Neuronal stem cell (in vitro differentiated cells): ENCODE measurements around the gene MROH9.

Experiments used
- DNase-seq: peaks from one replicate; pipeline ENCODE4 v3.0.0-alpha.2; 2013; ENCODE audit warnings: low spot score
- H2AFZ ChIP-seq: one replicate; pipeline ENCODE4 v1.6.1; 2013; ENCODE audit warnings: mild to moderate bottlenecking, low read length, inconsistent platforms
- H2AK5ac ChIP-seq: 2 replicates; pipeline ENCODE4 v1.6.1; 2013; ENCODE audit warnings: low read depth, mild to moderate bottlenecking, inconsistent platforms, low read length, moderate library complexity, mixed read lengths
- H2BK120ac ChIP-seq: 2 replicates; pipeline ENCODE4 v1.6.1; 2013; ENCODE audit warnings: low read depth, mild to moderate bottlenecking, inconsistent platforms, low read length, moderate library complexity, mixed read lengths
- H2BK12ac ChIP-seq: one replicate; pipeline ENCODE4 v1.6.1; 2013; ENCODE audit warnings: low read length, inconsistent platforms
- H2BK15ac ChIP-seq: 2 replicates; pipeline ENCODE4 v1.6.1; 2013; ENCODE audit warnings: mild to moderate bottlenecking, low read length, inconsistent platforms, mixed read lengths
- H2BK5ac ChIP-seq: one replicate; pipeline ENCODE4 v1.6.1; 2013; ENCODE audit warnings: inconsistent platforms, mild to moderate bottlenecking, low read length, moderate library complexity
- H3K14ac ChIP-seq: one replicate; pipeline ENCODE4 v1.6.1; 2013; ENCODE audit warnings: low read length, inconsistent platforms
- H3K18ac ChIP-seq: 2 replicates; pipeline ENCODE4 v1.6.1; 2013; ENCODE audit warnings: low read length, inconsistent platforms
- H3K23ac ChIP-seq: 2 replicates; pipeline ENCODE4 v1.6.1; 2013; ENCODE audit warnings: low read depth, mild to moderate bottlenecking, mixed read lengths, low read length, inconsistent platforms; ENCODE audit not compliant: poor library complexity
- H3K27ac ChIP-seq: replicated peaks from 3 replicates; pipeline ENCODE4 v1.5.1; 2013; ENCODE audit warnings: low read length, inconsistent platforms
- H3K27me3 ChIP-seq, 3 experiments: 2 replicates each; pipeline ENCODE4 v1.6.1; 2013; ENCODE audit warnings: low read length in 3 of 3, mild to moderate bottlenecking in 2 of 3, inconsistent platforms in 1 of 3, low read depth in 1 of 3, mixed read lengths in 1 of 3, moderate library complexity in 1 of 3; ENCODE audit not compliant: control insufficient read depth in 3 of 3, insufficient read depth in 3 of 3
- H3K36me3 ChIP-seq, 2 donors: replicated peaks in 1 of 2; 2 replicates each; pipeline ENCODE4 v1.6.1; 2013; ENCODE audit warnings: low read length in 2 of 2; ENCODE audit not compliant: control insufficient read depth in 2 of 2, insufficient read depth in 2 of 2
- H3K4ac ChIP-seq: 2 replicates; pipeline ENCODE4 v1.6.1; 2013; ENCODE audit warnings: inconsistent platforms, mild to moderate bottlenecking, low read length, moderate library complexity
- H3K4me1 ChIP-seq, 2 donors: 1 replicate in 1 of 2; 2 replicates in 1 of 2; pipeline ENCODE4 v1.6.1; 2013; ENCODE audit warnings: low read length in 2 of 2, low read depth in 1 of 2; ENCODE audit not compliant: control insufficient read depth in 2 of 2, insufficient read depth in 1 of 2
- H3K4me2 ChIP-seq: one replicate; pipeline ENCODE4 v1.6.1; 2013; ENCODE audit warnings: mild to moderate bottlenecking, low read length, inconsistent platforms; ENCODE audit not compliant: insufficient read depth, poor library complexity, severe bottlenecking
- H3K4me3 ChIP-seq, 2 donors: 2 replicates each; pipeline ENCODE4 v1.5.1; 2013; ENCODE audit warnings: low read length in 2 of 2, mild to moderate bottlenecking in 2 of 2, inconsistent platforms in 1 of 2, moderate library complexity in 1 of 2
- H3K79me1 ChIP-seq: one replicate; pipeline ENCODE4 v1.6.1; 2013; ENCODE audit warnings: low read depth, mild to moderate bottlenecking, inconsistent platforms, low read length, moderate library complexity
- H3K9ac ChIP-seq: one replicate; pipeline ENCODE4 v1.6.1; 2013; ENCODE audit warnings: mild to moderate bottlenecking, low read depth, low read length, inconsistent platforms; ENCODE audit not compliant: poor library complexity
- H3K9me3 ChIP-seq, 2 donors: replicated peaks in 1 of 2; 2 replicates each; pipeline versions ENCODE3 to v1.6.1; 2013; ENCODE audit warnings: low read length in 2 of 2, mild to moderate bottlenecking in 2 of 2, inconsistent platforms in 1 of 2, low read depth in 1 of 2, mixed read lengths in 1 of 2, moderate library complexity in 1 of 2; ENCODE audit not compliant: control insufficient read depth in 2 of 2, insufficient read depth in 1 of 2
- H4K8ac ChIP-seq: one replicate; pipeline ENCODE4 v1.6.1; 2013; ENCODE audit warnings: low read depth, mild to moderate bottlenecking, inconsistent platforms, low read length, moderate library complexity
- H4K91ac ChIP-seq: one replicate; pipeline ENCODE4 v1.6.1; 2013; ENCODE audit warnings: low read length, low read depth, mild to moderate bottlenecking, inconsistent platforms; ENCODE audit not compliant: poor library complexity
- WGBS, 2 donors: extraction: QIAGEN DNeasy Blood & Tissue Kit; methylation state at CpG; one replicate each; pipeline ENCODE4 v1.1.7; 2013; ENCODE audit warnings: missing lambda C conversion rate in 2 of 2, mixed read lengths in 1 of 2; ENCODE audit not compliant: insufficient read length in 2 of 2, insufficient replicate concordance in 1 of 2; ENCODE audit errors: extremely low coverage in 2 of 2; 5-methylcytosine and 5-hydroxymethylcytosine counted together

MROH9 gene

GRCh38 chr1:170929412-170929834, 5.9 kb upstream of the MROH9 start:
- Histone ChIP-seq H2BK12ac (no peak overlapping the region), H4K91ac (no peak overlapping the region), H3K9ac (no peak overlapping the region), H3K4ac (no peak overlapping the region), H2AFZ (no peak overlapping the region), H2BK15ac (no peak overlapping the region), H3K9me3 (no peaks in the 10 kb centered on the region), H2BK120ac (no peak overlapping the region), H3K18ac (no peak overlapping the region), H3K4me1 (no peaks in the 10 kb centered on the region), H3K79me1 (no peaks in the 10 kb centered on the region), H3K27ac (no peak overlapping the region), H2BK5ac (no peak overlapping the region), H3K27me3 (no peaks in the 10 kb centered on the region), H3K14ac (no peak overlapping the region), H3K36me3 (no peaks in the 10 kb centered on the region), H3K4me3 (no peak overlapping the region), H3K23ac (no peak overlapping the region), H3K4me2 (no peak overlapping the region), H2AK5ac (no peak overlapping the region), H4K8ac (no peak overlapping the region)
- no peak for DNase-seq
- no CpG with 5 or more reads among the region's 4 CpGs for WGBS, 2 donors

GRCh38 chr1:170929835-170930554, 5.3 kb upstream of the MROH9 start:
- Histone ChIP-seq H4K91ac (no peak overlapping the region), H2BK5ac (no peak overlapping the region), H3K18ac (no peak overlapping the region), H2AK5ac (no peak overlapping the region), H3K4me3 (no peak overlapping the region), H3K79me1 (no peaks in the 10 kb centered on the region), H3K14ac (no peak overlapping the region), H3K36me3 (no peaks in the 10 kb centered on the region), H2BK15ac (no peak overlapping the region), H2AFZ (peak overlapping the region; percentile 15), H4K8ac (no peak overlapping the region), H3K9me3 (no peaks in the 10 kb centered on the region), H3K27ac (no peak overlapping the region), H3K4me2 (no peak overlapping the region), H2BK12ac (no peak overlapping the region), H3K9ac (no peak overlapping the region), H3K27me3 (no peaks in the 10 kb centered on the region), H3K4ac (no peak overlapping the region), H3K4me1 (no peaks in the 10 kb centered on the region), H2BK120ac (no peak overlapping the region), H3K23ac (no peak overlapping the region)
- WGBS, 2 donors = no CpG with 5 or more reads among the region's 7 CpGs
- peak; percentile 55 for DNase-seq

- no peak overlapping the region for H4K91ac ChIP-seq
- H3K23ac ChIP-seq = no peak overlapping the region
- H3K14ac ChIP-seq = no peak overlapping the region
- no peak overlapping the region for H3K4me2 ChIP-seq
- H2BK12ac ChIP-seq = no peak overlapping the region
- no peak overlapping the region for H3K9ac ChIP-seq
- H2BK120ac ChIP-seq = no peak overlapping the region
- no peak overlapping the region for H2AFZ ChIP-seq
- no peaks in the 10 kb centered on the region for H3K79me1 ChIP-seq
- H3K18ac ChIP-seq = no peak overlapping the region
- no peak overlapping the region for H3K4ac ChIP-seq
- H2BK5ac ChIP-seq = no peak overlapping the region
- no peak for DNase-seq
- no peak overlapping the region for H3K27ac ChIP-seq
- no CpG with 5 or more reads among the region's 2 CpGs for WGBS, 2 donors
- H3K27me3 ChIP-seq = no peaks in the 10 kb centered on the region
- no peaks in the 10 kb centered on the region for H3K36me3 ChIP-seq
- no peak overlapping the region for H2BK15ac ChIP-seq
- no peaks in the 10 kb centered on the region for H3K9me3 ChIP-seq
- H3K4me3 ChIP-seq = no peak overlapping the region
- H4K8ac ChIP-seq = no peak overlapping the region
- no peaks in the 10 kb centered on the region for H3K4me1 ChIP-seq
- no peak overlapping the region for H2AK5ac ChIP-seq
Measured at GRCh38 chr1:170931650-170932049, 3.7 kb upstream of the MROH9 start.

- Histone ChIP-seq H2BK15ac (no peak overlapping the region), H3K9ac (no peak overlapping the region), H2BK12ac (no peak overlapping the region), H4K8ac (no peak overlapping the region), H2AFZ (no peak overlapping the region), H3K23ac (no peak overlapping the region), H3K4me3 (no peak overlapping the region), H2BK120ac (no peak overlapping the region), H3K4ac (no peak overlapping the region), H3K4me2 (no peak overlapping the region), H3K18ac (no peak overlapping the region), H3K14ac (no peak overlapping the region), H3K79me1 (no peaks in the 10 kb centered on the region), H3K9me3 (no peaks in the 10 kb centered on the region), H2AK5ac (no peak overlapping the region), H2BK5ac (no peak overlapping the region), H4K91ac (no peak overlapping the region), H3K27me3 (no peaks in the 10 kb centered on the region), H3K36me3 (no peaks in the 10 kb centered on the region), H3K27ac (no peak overlapping the region), H3K4me1 (no peaks in the 10 kb centered on the region)
- DNase-seq = no peak
- WGBS, 2 donors = no CpG with 5 or more reads among the region's 3 CpGs
Measured at GRCh38 chr1:170932236-170932635, 3.1 kb upstream of the MROH9 start.
